HG02610 (cell line): ENCODE results near the gene RELN.
"Not testable (repeated sequence)": the region's sequence is repeated elsewhere in the genome, so short reads cannot be mapped to it uniquely, and the experiment has no call there.

Experiments used
- ATAC-seq: cut with Tn5 transposase; IDR thresholded peaks from one replicate; pipeline ENCODE4 v1.9.1; 2021; ENCODE audit warnings: mild to moderate bottlenecking, moderate library complexity; ENCODE audit not compliant: unreplicated experiment

The RELN gene

GRCh38 chr7:103905997-103906396 is 83.5 kb downstream of the RELN start:
- ATAC-seq: no peak

DNA sequence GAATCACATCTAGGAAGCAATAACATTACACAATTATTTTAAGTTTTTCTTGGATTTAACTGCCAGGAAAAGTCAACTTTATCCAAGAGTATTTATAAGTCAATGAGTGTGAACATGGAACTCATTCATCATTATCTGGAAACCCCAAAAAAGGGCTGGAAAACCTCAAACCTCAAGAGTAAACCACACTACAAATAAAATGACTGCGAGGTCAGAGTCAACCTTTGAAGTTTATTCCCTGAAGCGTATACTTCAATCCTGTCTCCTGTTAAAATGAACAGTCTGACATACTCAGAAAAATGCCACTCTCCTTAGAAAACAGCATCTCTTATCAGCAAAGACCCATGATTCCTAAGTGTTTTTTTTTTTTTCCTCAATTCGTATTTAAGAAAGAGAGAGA is 86.5 kb downstream of the RELN start:
- no peak for ATAC-seq

GRCh38 chr7:103896826-103897225 is 92.6 kb downstream of the RELN start:
- ATAC-seq: not testable (repeated sequence)

GRCh38 chr7:103894656-103895596 is 94.5 kb downstream of the RELN start:
- no peak for ATAC-seq

GRCh38 chr7:103893350-103893749 is 96.1 kb downstream of the RELN start:
- no peak for ATAC-seq

DNA sequence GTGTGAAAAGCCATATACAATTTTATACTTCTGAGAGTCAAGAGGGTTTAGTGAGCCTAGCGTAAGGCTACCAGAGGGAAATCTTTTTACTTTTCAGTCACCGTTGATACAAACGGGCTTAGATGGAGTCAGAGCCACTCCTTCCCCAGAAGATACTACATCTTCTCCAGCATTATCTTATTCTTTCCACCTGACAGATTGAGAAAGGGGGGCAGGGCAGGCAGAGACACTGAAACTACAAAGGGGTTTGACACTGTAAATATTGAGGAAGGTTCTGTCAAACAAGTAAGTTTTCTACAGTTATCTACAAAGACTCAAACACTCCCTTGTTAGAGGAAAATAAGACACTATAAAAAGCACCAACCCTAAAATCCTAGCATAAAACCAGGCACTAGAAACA is 100.0 kb downstream of the RELN start:
- no peak for ATAC-seq

- no peak for ATAC-seq
Measured at GRCh38 chr7:103888603-103889153, 100.8 kb downstream of the RELN start.

GRCh38 chr7:103887853-103888602 is 101.4 kb downstream of the RELN start:
- no peak for ATAC-seq

DNA sequence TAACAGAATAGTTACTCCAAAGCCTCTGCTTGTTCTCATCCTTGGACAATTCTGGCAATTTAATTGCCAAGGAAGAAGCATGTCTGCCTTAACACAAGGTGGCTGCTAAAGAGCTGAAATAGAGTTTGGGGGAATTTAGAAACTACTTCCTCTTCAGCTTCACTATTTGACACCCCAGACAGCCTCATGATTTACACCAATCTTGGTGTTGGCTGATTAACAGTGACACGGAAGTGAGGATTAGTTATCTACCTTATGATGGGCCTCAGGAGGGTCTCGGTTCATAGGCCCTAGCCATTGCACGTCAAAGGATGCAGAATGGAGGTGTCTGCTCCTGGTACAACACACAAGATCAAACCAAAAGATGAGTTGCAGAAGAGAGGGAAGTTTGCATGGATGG is 102.4 kb downstream of the RELN start:
- no peak for ATAC-seq

GRCh38 chr7:103879928-103880600 is 109.4 kb downstream of the RELN start:
- no peak for ATAC-seq

DNA sequence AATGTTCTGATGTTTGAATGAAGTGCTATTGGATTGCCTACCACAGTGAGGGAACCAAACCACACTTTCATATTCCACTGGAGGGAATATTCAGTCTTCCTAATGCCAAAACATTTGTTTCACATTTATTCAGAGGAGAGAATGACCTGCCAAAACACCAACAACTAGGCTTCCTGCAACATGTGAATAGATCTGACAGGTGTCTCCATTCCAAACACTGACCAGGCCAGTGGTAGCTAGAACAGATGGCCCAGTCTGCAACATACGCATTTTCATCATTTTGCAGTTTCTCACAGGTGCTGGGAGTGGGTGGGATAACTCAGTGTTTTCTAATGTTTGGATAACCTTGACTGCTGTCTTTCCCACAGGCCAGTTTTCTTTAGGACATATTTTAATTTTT is 110.0 kb downstream of the RELN start:
- no peak for ATAC-seq

DNA sequence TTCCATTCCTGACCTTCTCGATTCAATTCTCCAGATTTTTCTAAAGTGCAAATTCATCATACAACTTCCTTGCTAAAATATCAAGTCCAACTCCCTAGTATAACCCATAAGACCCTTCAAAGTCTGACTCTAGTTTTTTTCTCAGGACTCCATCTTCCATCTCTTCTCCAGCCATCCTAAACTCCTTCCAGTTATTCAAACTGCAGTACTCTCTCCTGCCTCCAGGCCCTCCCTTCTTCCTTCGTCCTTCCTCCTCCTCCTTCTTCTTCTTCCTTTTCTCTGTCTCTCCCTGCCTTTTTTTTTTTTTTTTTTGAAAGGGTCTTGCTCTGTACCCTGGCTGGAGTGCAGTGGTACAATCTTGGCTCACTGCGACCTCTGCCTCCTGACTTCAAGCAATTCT is 111.9 kb downstream of the RELN start:
- ATAC-seq: no peak

DNA sequence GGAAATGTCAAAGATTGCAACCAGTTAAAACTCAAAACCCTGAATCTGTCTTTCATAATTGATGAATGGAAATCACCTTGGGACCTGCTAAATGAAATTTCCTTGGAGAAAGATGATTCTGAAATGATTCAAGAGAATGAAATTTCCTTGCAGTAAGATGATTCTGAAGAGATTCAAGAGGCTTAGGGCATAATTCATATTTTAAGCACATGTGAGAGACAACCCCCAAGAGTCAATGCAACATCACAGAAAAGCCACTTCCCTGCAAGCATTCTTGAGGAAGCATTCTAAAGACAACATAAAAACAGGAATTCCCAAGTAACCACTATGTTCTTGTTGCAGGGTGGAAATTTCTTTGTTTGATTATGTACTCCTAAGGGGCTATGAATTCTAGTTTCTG is 113.7 kb downstream of the RELN start:
- ATAC-seq: no peak

DNA sequence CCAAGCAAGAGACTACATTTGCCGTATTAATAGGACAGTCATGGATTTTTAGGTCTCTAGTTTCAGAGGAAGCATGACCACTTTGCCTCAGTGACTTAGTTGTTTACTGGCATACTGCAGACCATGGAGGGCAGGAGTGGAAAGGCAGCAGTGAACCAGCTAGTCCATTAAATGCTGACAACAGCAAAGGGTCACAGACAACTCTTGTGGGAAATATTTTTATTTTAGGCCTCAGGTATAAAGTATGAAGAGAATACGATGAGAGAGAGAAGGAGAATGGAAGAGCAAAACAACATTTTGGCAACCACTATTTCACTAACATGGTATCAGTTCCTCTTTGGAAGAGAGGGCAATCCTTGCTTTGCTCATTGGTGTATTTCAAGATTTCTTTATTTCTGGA is 118.0 kb downstream of the RELN start:
- ATAC-seq: no peak

- no peak for ATAC-seq
Measured at GRCh38 chr7:103870664-103871063, 118.8 kb downstream of the RELN start.

DNA sequence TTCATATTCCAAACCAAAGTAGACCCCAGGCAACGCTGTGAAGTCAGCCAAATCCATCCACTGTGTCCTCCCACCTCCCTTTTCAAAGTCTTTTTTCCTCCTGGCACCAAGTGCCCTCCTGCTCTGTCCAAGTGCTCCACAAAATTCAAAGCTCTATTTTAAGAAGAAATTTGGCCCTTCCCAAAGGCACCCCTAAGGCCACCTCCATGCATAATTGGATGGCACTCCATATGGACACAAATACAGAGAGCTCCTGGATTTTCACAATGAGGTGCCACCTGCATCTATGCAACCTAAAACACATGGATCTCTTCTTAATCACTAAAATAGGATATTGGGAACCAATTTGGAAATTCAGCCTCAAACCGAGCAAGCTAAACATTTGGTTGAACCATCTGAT is 121.6 kb downstream of the RELN start:
- ATAC-seq: no peak

GRCh38 chr7:103866919-103867318 is 122.5 kb downstream of the RELN start:
- no peak for ATAC-seq

- no peak for ATAC-seq
Measured at GRCh38 chr7:103865442-103865841, 124.0 kb downstream of the RELN start.

DNA sequence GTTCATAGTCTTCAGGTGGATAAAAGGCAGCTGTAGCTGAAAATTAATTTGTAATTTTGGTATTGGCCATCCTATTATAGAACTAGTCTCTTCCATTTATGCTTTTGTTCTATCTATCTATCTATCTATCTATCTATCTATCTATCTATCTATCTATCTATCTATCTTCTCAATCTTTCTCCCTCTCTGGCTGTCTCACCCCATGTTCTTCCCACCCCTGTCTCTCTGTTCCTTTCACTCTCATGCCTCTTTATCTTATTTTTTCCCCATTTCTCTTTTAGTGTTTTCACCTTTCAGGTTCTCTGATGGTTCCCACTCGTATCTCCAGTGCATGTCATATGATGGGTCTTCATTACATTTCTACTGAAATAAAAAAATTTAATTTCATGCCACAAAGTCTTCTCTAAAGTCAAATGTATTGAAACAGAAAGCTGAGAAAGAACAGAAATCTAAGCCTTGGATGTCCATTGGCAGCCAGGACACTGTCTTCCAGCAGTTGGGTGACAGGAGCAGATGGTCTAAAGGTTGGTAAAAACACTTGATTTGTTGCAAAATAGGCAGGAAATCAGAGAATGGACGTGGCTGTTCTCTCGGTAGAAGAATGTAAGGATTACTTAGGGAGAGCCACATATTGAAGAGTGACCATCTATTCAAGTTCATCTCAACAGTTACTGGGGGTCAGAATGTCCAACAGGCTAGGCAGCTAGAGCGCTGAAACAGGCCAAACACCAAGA is 127.0 kb downstream of the RELN start:
- no peak for ATAC-seq

- ATAC-seq: no peak
Measured at GRCh38 chr7:103859709-103860108, 129.7 kb downstream of the RELN start.

DNA sequence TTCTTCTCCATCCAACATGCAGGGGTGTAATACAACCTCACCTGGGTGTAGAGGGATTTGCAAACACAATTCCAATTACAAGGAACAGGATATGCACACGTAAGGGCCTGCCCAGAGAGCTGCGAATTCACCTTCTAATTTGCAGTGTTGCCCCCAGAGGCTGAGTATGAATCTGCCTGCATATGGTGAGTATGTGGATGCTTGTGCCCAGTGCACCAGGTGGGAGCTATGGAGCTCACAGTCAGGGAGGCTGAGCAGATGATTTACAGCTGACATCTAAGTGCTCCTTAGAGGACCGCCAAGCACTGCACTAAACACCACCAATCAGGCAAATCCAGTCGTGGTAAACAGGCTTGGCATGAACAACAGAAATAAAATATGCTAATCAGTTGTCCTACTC is 132.0 kb downstream of the RELN start:
- no peak for ATAC-seq
